OCI-LY3 (cell line): ENCODE measurements around the gene HYLS1.

ENCODE experiments used
- H2AFZ ChIP-seq: fragments of 200-600, 300-600 bp; shearing (Covaris generic); 2 replicates; pipeline ENCODE4 v1.6.0; 2014; ENCODE audit warnings: antibody characterized with exemption, low read depth, low read length
- H3K27ac ChIP-seq: fragments of 200-600, 300-600 bp; sonication (generic); 2 replicates; pipeline ENCODE4 v1.5.1; 2014; ENCODE audit warnings: mild to moderate bottlenecking, low read length, moderate library complexity, mixed read lengths
- H3K27me3 ChIP-seq: fragments of 200-600, 300-600 bp; sonication (generic); 2 replicates; pipeline ENCODE4 v1.6.1; 2014; ENCODE audit warnings: low read depth, low read length, mixed read lengths
- H3K36me3 ChIP-seq: fragments of 200-600, 300-600 bp; sonication (generic); replicated peaks from 2 replicates; pipeline ENCODE3; 2014; ENCODE audit warnings: low read depth, low read length, mixed read lengths
- H3K4me1 ChIP-seq: fragments of 300-600, 200-600 bp; sonication (generic); 2 replicates; pipeline ENCODE4 v1.6.1; 2014; ENCODE audit warnings: low read length, mixed read lengths
- H3K4me2 ChIP-seq: fragments of 200-600, 300-600 bp; sonication (generic); 2 replicates; pipeline ENCODE4 v1.6.1; 2014; ENCODE audit warnings: low read length, mixed read lengths
- H3K4me3 ChIP-seq: fragments of 300-600, 200-600 bp; sonication (generic); 2 replicates; pipeline ENCODE4 v1.5.1; 2014; ENCODE audit warnings: antibody characterized with exemption, mild to moderate bottlenecking, low read length, moderate library complexity
- H3K79me2 ChIP-seq: fragments of 300-600, 200-600 bp; shearing (Covaris generic); 2 replicates; pipeline ENCODE4 v1.6.1; 2014; ENCODE audit warnings: mild to moderate bottlenecking, low read length, mixed read lengths
- H3K9ac ChIP-seq: fragments of 300-600, 200-600 bp; shearing (Covaris generic); 2 replicates; pipeline ENCODE4 v1.6.0; 2014; ENCODE audit warnings: mild to moderate bottlenecking, low read length, moderate library complexity
- H3K9me3 ChIP-seq: fragments of 200-600, 300-600 bp; shearing (Covaris generic); 2 replicates; pipeline ENCODE4 v1.6.1; 2014; ENCODE audit warnings: low read length, mixed read lengths; ENCODE audit not compliant: insufficient read depth
- H4K20me1 ChIP-seq: fragments of 200-600, 300-600 bp; sonication (generic); 2 replicates; pipeline ENCODE4 v1.6.1; 2016; ENCODE audit warnings: low read length, mixed read lengths; ENCODE audit not compliant: insufficient read depth
- EZH2phosphoT487 ChIP-seq: fragments of 200-600 bp; shearing (Covaris generic); IDR thresholded peaks from 2 replicates; pipeline ENCODE4 v1.6.1; 2018; ENCODE audit warnings: antibody characterized with exemption, mixed run types, low read depth
- TF ChIP-seq, protein P1 (sequence below): fragments of 200-600, 300-600 bp; sonication (generic); IDR thresholded peaks from 2 replicates; pipeline ENCODE4 v1.5.1; 2014; ENCODE audit warnings: antibody characterized with exemption, low read length, low read depth

The HYLS1 gene

GRCh38 chr11:125923633-125924032, 36.2 kb downstream of the HYLS1 start:
- no peaks in the 10 kb centered on the region for H4K20me1 ChIP-seq
- H3K36me3 ChIP-seq = no peaks in the 10 kb centered on the region
- no peak for TF ChIP-seq EZH2phosphoT487
- TF ChIP-seq, protein P1, sequence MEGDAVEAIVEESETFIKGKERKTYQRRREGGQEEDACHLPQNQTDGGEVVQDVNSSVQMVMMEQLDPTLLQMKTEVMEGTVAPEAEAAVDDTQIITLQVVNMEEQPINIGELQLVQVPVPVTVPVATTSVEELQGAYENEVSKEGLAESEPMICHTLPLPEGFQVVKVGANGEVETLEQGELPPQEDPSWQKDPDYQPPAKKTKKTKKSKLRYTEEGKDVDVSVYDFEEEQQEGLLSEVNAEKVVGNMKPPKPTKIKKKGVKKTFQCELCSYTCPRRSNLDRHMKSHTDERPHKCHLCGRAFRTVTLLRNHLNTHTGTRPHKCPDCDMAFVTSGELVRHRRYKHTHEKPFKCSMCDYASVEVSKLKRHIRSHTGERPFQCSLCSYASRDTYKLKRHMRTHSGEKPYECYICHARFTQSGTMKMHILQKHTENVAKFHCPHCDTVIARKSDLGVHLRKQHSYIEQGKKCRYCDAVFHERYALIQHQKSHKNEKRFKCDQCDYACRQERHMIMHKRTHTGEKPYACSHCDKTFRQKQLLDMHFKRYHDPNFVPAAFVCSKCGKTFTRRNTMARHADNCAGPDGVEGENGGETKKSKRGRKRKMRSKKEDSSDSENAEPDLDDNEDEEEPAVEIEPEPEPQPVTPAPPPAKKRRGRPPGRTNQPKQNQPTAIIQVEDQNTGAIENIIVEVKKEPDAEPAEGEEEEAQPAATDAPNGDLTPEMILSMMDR = no peak
- H3K27me3 ChIP-seq = peaks cover 53% of the 10 kb centered on the region
- H3K79me2 ChIP-seq = no peaks in the 10 kb centered on the region
- H3K4me1 ChIP-seq = 0 out of 2 replicates have a peak, but pooled peaks cover 4% of the 10 kb centered on the region
- H3K4me3 ChIP-seq = no peak overlapping the region
- H3K9me3 ChIP-seq = no peaks in the 10 kb centered on the region
- no peak overlapping the region for H3K9ac ChIP-seq
- no peak overlapping the region for H3K27ac ChIP-seq
- H3K4me2 ChIP-seq = no peak overlapping the region
- no peak overlapping the region for H2AFZ ChIP-seq

DNA sequence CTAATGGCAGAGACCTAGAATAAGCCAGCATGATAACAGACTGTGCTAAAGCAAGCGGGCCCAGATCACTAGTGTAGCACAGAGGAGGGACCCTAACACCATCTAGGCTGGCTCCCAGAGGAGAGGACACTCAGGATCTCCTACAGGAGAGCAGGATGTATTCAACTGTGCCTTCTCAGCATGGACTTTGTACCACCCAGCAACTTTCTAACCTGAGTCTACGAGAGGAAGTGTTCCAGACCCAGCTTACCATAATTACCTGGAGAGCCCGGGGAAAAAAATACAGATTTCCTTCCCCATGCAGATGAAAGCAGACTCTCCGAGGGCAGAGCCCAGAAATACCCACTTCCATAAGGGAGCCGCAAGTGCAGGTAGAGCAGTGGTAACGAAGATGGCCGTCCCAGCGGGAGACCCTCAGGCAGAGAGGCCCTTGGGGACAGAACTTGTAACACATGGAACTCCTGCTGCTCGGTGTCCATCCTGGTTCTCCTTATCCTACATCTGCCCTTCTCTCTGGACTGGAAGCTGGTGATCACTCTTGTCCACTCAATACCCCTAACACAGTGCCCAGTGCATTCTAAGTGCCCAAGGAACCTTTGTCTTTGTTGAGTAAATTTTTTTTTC, 37.0 kb downstream of the HYLS1 start:
- Histone ChIP-seq H3K9me3 (no peaks in the 10 kb centered on the region), H3K36me3 (no peaks in the 10 kb centered on the region), H3K4me3 (no peak overlapping the region), H3K4me2 (no peak overlapping the region), H4K20me1 (no peaks in the 10 kb centered on the region), H3K9ac (no peak overlapping the region), H3K27me3 (peaks cover 55% of the 10 kb centered on the region), H3K27ac (no peak overlapping the region), H3K79me2 (no peaks in the 10 kb centered on the region), H2AFZ (no peak overlapping the region), H3K4me1 (0 out of 2 replicates have a peak, but pooled peaks cover 4% of the 10 kb centered on the region)
- TF ChIP-seq, protein P1 = no peak

- H2AFZ ChIP-seq = no peak overlapping the region
- no peaks in the 10 kb centered on the region for H3K36me3 ChIP-seq
- no peaks in the 10 kb centered on the region for H3K9me3 ChIP-seq
- no peak overlapping the region for H3K4me2 ChIP-seq
- no peaks in the 10 kb centered on the region for H3K79me2 ChIP-seq
- TF ChIP-seq EZH2phosphoT487 = no peak
- TF ChIP-seq, protein P1 = no peak
- no peak overlapping the region for H3K4me3 ChIP-seq
- peaks cover 54% of the 10 kb centered on the region for H3K27me3 ChIP-seq
- no peaks in the 10 kb centered on the region for H4K20me1 ChIP-seq
- H3K27ac ChIP-seq = no peak overlapping the region
- no peak overlapping the region for H3K9ac ChIP-seq
- H3K4me1 ChIP-seq = 0 out of 2 replicates have a peak, but pooled peaks cover 4% of the 10 kb centered on the region
Observed at GRCh38 chr11:125925247-125925740, 37.8 kb downstream of the HYLS1 start.

DNA sequence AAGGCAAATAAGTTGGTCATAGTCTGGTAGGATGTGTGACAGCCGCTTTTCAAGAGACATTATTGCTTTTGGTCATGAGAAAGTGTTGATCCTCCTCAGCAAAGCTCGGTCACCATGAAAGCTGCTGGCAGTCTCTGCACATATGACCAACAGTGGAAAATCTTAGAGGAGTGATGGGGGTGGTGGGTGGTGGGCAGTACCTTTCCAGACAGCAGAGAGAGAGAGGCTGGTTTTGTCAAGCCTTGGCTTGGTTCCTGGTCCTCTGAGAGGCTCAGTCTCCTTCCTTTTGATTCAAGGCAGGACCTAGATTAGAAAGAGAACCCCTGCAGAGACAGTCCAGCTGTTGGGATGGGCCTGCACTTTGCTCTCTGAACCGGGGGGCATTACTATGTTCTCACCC, 38.3 kb downstream of the HYLS1 start:
- no peak overlapping the region for H2AFZ ChIP-seq
- no peak overlapping the region for H3K27ac ChIP-seq
- peaks cover 54% of the 10 kb centered on the region for H3K27me3 ChIP-seq
- H3K4me2 ChIP-seq = no peak overlapping the region
- no peak for TF ChIP-seq EZH2phosphoT487
- TF ChIP-seq, protein P1 = no peak
- no peaks in the 10 kb centered on the region for H3K9me3 ChIP-seq
- no peaks in the 10 kb centered on the region for H3K36me3 ChIP-seq
- 0 out of 2 replicates have a peak, but pooled peaks cover 4% of the 10 kb centered on the region for H3K4me1 ChIP-seq
- H3K9ac ChIP-seq = no peak overlapping the region
- H3K79me2 ChIP-seq = no peaks in the 10 kb centered on the region
- H4K20me1 ChIP-seq = no peaks in the 10 kb centered on the region
- no peak overlapping the region for H3K4me3 ChIP-seq
